HG03039 (cell line): ENCODE results near the gene ALCAM.

Experiments used
- ATAC-seq: cut with Tn5 transposase; IDR thresholded peaks from one replicate; pipeline ENCODE4 v1.9.1; 2021; ENCODE audit warnings: mild to moderate bottlenecking, moderate library complexity; ENCODE audit not compliant: unreplicated experiment

Gene ALCAM

DNA sequence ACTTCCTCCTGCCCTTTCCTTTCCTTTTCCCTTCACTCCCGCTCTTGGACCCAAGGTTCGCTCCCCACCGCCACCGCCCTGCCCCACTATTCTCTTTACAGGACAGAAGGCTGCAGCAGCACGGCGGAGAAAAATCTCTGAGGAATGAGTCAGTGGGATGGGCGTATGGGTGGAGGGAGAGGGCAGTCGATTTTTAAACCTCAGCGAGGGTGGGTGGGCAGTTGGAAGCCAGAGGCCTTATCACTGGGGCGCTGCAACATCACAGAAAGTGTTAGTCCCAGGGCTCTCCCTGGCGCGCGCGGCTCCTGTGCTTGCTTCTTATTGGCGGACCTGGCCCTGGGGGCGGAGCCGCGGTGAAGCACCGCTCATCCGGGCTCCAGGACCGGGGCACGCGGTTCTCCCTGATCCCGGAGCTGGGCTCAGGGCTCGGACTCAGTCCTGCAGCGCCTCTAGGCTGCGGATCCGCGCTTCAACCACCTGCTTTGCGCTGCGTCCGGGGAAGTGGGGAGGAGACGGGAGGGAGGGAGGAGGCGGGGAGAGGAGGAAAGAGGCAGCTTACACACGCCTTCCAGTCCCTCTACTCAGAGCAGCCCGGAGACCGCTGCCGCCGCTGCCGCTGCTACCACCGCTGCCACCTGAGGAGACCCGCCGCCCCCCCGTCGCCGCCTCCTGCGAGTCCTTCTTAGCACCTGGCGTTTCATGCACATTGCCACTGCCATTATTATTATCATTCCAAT, at the start of gene ALCAM:
TSS of gene ALCAM (plus strand) at position 584 of the 737 bp plus-strand sequence.
- ATAC-seq, result peak; percentile 62

GRCh38 chr3:105317841-105318240, 48.9 kb upstream of the ALCAM start:
- no peak for ATAC-seq

- ATAC-seq, result peak; percentile 94
Measured at GRCh38 chr3:105322570-105323273, 44.0 kb upstream of the ALCAM start.

DNA sequence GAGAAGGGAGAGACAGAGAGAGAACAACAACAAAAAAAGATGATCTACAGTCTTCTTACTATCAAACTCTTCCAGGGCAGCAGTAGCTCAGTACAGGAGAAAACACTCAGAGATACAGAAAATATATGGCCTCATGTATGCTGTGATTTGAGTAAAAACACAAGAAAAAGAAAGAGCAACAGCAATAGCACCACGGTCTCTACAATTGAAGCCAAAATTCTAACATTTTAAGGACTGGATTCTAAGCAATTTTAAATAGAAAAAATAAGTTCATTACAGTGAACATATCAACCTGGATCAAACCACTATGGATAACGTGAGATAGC, 43.5 kb upstream of the ALCAM start:
- ATAC-seq, result no peak

GRCh38 chr3:105324951-105325350, 41.8 kb upstream of the ALCAM start:
- no peak for ATAC-seq

- ATAC-seq, result no peak
Measured at GRCh38 chr3:105327662-105328337, 38.9 kb upstream of the ALCAM start.

GRCh38 chr3:105328338-105328730, 38.4 kb upstream of the ALCAM start:
- no peak for ATAC-seq

DNA sequence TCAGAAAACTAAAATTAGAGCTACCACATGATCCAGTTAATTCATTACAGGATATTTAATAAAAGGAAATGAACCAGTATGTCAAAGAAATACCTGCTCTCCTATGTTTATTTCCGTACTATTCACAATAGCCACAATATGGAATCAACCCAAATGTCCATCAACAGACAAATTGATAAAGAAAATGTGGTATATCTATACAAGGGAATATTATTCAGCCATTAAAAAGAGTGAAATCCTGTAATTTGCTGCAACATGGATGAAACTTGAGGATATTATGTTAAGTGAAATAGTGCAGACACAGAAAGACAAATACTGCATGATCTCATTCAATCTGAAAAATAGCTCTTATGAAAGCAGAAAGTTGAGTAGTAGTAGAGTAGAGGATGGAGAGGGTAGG, 33.7 kb upstream of the ALCAM start:
- ATAC-seq, result no peak

- ATAC-seq, result peak; percentile 89
Measured at GRCh38 chr3:105334138-105334882, 32.4 kb upstream of the ALCAM start.

- no peak for ATAC-seq
Measured at GRCh38 chr3:105339946-105340345, 26.8 kb upstream of the ALCAM start.

DNA sequence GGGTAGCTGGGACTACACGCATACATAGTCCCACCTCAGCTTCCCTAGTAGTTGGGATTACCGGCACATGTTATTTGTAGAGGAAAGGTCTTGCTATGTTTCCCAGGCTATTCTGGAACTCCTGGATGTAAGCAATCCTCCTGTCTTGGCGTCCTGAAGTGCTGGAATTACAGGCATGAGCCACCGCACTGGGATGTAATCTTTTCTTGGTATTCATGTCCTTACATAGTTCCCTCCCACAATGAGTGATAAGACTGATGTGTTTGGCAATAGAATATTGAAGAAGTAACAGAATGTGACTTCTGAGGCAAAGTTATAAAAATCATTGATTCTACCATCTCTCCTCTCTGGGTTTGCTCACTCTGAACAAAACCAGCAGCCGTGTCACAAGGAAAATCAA, 22.7 kb upstream of the ALCAM start:
- ATAC-seq, result no peak

- no peak for ATAC-seq
Measured at GRCh38 chr3:105345156-105345555, 21.6 kb upstream of the ALCAM start.

- ATAC-seq, result peak; percentile 86
Measured at GRCh38 chr3:105347625-105348302, 18.9 kb upstream of the ALCAM start.

GRCh38 chr3:105348307-105348706, 18.4 kb upstream of the ALCAM start:
- ATAC-seq, result no peak

DNA sequence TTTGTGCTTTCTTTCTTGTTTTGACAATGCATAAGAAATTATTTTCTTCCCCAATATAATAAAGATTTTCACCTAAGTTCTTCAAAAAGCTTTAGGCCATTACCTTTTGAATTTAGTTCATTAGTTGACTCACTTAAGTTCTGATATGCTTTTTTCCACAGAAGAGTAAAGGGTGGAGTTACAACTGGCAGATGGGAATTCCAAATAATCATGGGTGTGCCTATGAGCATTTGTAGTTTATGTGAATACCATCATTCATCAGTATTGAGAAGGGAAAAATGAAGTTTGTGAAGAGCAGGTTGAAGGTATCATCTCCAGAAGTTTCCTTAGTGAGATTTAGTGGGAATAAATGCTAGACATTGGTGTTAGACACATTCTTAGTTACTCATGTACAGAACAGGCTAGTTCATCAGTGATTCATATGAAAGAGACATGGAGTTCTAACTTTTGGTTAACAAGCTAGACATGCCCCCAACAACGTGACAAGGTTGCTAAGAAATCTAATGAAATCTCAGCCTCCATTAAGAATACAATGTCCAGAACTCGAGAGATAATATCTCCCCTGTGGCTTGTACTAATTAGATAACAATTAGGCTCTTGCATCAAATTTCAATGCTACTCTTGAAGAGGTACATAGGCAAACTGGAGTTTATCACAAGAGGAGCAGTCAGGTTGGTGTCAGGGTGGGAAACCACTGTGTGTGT, 16.9 kb upstream of the ALCAM start:
- no peak for ATAC-seq

DNA sequence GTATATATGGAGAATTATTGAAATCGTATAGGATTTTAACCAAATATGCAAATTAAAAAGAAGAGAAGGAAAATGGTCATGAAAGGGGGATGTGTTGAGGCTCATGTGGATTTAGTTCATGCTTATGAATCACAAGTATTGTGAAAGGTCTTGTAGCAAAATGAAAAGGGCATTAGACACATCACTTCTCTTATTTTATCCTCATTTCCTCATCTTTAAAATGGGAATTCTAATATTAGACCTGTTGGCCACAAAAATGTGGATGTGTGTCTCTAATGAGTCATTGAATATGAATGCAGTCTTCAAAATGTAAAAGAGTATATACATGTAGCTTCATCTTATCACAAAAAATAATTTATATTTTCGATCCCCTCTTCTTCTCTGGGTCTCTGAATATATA, 14.9 kb upstream of the ALCAM start:
- ATAC-seq, result no peak

DNA sequence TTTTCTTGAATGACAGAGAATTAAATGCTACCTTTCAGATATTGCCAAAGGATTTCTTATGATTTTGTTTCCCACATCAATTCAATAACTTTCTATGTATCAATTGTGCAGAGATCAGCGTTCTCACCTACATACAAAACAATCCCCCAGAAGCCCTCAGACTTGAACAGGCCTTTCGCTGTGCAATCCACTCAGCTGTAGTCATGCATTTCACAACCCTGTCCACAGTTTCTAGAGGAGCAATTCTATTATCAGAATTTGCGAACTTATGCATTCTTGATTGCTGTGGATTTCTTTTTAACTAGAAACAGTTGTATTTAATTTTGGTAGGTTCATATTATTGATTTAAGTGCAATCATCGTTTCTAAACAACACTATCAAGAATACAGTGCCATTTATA, 13.7 kb upstream of the ALCAM start:
- no peak for ATAC-seq

GRCh38 chr3:105353485-105354161, 13.1 kb upstream of the ALCAM start:
- no peak for ATAC-seq

- ATAC-seq, result no peak
Measured at GRCh38 chr3:105354429-105354828, 12.3 kb upstream of the ALCAM start.
